ENCODE data around the gene KRT83.

DNA sequence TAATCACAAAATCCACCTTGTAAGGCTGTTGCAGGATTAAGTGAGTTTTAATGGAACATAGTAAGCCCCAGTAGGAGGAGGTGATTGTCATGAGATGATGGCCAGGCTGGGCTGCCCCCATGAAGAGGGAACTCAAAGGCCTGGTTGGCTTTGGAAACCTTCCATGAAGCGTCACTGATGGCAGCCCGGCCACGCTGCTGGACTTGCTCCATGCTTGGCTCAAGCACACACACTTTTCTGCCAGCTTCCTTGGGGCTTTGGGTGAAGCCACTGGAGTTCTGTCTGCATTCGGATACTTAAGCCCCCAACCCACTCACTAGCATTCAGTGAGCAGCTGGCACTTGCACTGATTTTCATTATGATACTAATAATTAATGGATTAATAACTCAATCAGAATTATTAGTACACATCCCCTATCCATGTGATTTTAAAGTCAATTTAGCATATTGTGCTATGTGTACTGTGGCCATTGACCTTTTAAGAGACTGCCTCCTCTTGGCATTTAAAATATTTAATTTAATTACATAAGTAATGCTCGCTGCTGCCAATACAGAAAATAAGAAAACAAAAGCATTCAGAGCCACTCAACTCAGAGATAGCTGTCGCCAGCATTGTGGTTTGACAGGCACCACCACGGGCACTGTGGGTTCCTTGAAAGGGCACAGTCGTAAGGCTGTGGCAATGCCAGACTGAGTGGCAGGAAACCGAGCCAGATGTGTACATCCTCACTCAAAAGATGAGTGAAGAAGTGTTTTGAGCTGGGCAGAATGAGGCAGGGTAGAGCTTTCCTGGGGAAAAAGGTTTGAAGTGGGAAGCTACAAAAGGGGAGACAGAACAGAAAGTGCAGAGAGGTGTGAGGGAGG, 30.2 kb upstream of the KRT83 start:
- no peak for TF ChIP-seq EZH2 (IDR thresholded peaks at IDR 0.05; ENCODE audit: borderline replicate concordance, low read length)
- TF ChIP-seq, protein P1, sequence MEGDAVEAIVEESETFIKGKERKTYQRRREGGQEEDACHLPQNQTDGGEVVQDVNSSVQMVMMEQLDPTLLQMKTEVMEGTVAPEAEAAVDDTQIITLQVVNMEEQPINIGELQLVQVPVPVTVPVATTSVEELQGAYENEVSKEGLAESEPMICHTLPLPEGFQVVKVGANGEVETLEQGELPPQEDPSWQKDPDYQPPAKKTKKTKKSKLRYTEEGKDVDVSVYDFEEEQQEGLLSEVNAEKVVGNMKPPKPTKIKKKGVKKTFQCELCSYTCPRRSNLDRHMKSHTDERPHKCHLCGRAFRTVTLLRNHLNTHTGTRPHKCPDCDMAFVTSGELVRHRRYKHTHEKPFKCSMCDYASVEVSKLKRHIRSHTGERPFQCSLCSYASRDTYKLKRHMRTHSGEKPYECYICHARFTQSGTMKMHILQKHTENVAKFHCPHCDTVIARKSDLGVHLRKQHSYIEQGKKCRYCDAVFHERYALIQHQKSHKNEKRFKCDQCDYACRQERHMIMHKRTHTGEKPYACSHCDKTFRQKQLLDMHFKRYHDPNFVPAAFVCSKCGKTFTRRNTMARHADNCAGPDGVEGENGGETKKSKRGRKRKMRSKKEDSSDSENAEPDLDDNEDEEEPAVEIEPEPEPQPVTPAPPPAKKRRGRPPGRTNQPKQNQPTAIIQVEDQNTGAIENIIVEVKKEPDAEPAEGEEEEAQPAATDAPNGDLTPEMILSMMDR (IDR thresholded peaks at IDR 0.05; ENCODE audit: low read length): no peak
